Liver (tissue), 3 donors: ENCODE results near the gene SPRN.

ENCODE experiments used
- CTCF ChIP-seq: fragments of 150-350 bp; IDR thresholded peaks from 2 replicates; pipeline ENCODE4 v1.5.1; 2017; ENCODE audit warnings: improper control_type of control experiment, low read depth, low read length; ENCODE audit not compliant: missing input control
- GABPA ChIP-seq, 2 donors: IDR thresholded peaks in 1 of 2; conservative IDR thresholded peaks in 1 of 2; 2 replicates each; pipeline ENCODE4 v1.6.1; 2016; ENCODE audit warnings: antibody characterized with exemption in 2 of 2, mild to moderate bottlenecking in 1 of 2, moderate library complexity in 1 of 2
- JUND ChIP-seq, 2 donors: IDR thresholded peaks; 2 replicates each; pipeline ENCODE4 v1.6.1; 2016; ENCODE audit warnings: antibody characterized with exemption in 2 of 2
- MAX ChIP-seq: IDR thresholded peaks from 2 replicates; pipeline ENCODE4 v1.6.1; 2016; ENCODE audit warnings: antibody characterized with exemption
- RAD21 ChIP-seq, 2 donors: IDR thresholded peaks; 2 replicates each; pipeline ENCODE4 v1.6.1; 2016; ENCODE audit warnings: antibody characterized with exemption in 2 of 2, mild to moderate bottlenecking in 2 of 2
- REST ChIP-seq: IDR thresholded peaks from 2 replicates; pipeline ENCODE4 v1.6.1; 2016; ENCODE audit warnings: antibody characterized with exemption, mild to moderate bottlenecking
- RXRA ChIP-seq, 2 donors: IDR thresholded peaks; 2 replicates each; pipeline ENCODE4 v1.6.1; 2017 to 2018; ENCODE audit warnings: antibody characterized with exemption in 2 of 2, mild to moderate bottlenecking in 1 of 2
- YY1 ChIP-seq: IDR thresholded peaks from 2 replicates; pipeline ENCODE4 v1.6.1; 2016; ENCODE audit warnings: antibody characterized with exemption, mild to moderate bottlenecking
- ZBTB33 ChIP-seq: IDR thresholded peaks from 2 replicates; pipeline ENCODE4 v1.6.1; 2016; ENCODE audit warnings: antibody characterized with exemption
- donor health status: healthy.
- donor health status: healthy.

GRCh38 chr10:133448120-133448519 lies 23.7 kb upstream of the SPRN start:
- TF ChIP-seq RAD21 (IDR thresholded peaks at IDR 0.05) (no peak), ZBTB33 (no peak), CTCF (no peak), MAX (no peak), JUND (IDR thresholded peaks at IDR 0.05) (no peak), YY1 (no peak), RXRA (IDR thresholded peaks at IDR 0.05) (no peak), REST (no peak), GABPA (IDR thresholded peaks at IDR 0.05 in 1 of 2, conservative IDR thresholded peaks at IDR 0.05 in 1 of 2) (no peak)
